Mucosa of gallbladder (tissue), 1 donor: ENCODE data around the gene COPS6. TPM values are rescaled to one million over a fixed set of nuclear protein-coding genes. Genes with fewer than 3 reads are reported as not detected.
A peak's percentile ranks its signal among the peaks of the same experiment; 100 is the strongest.

Source experiments
- DNase-seq: peaks from one replicate; pipeline ENCODE4 v3.0.0-alpha.2; 2020; ENCODE audit warnings: low spot score
- total RNA-seq: library from RNA; stranded (reverse); gene quantifications from one replicate; pipeline ENCODE4 v1.2.1, GENCODE V29; 2021
- donor health status: DM: no; HTN: no; CAD: no.

The COPS6 gene
- total RNA-seq: 113 TPM

GRCh38 chr7:100088621-100089457, at the start of gene COPS6:
Gene COPS6, plus strand, starts transcription at chr7:100088969. Its CDS starts 22 bp downstream, at chr7:100088991.
- DNase-seq: peak; percentile 83

- DNase-seq: no peak
Measured at GRCh38 chr7:100040575-100040974, 48.2 kb upstream of the COPS6 start.

GRCh38 chr7:100044718-100045117, 44.1 kb upstream of the COPS6 start:
- DNase-seq: peak; percentile 41

- DNase-seq: no peak
Measured at GRCh38 chr7:100048680-100049079, 40.1 kb upstream of the COPS6 start.

- DNase-seq: peak; percentile 82
Measured at GRCh38 chr7:100049441-100050291, 39.1 kb upstream of the COPS6 start, which contains the start of gene ZSCAN21. Gene ZSCAN21, plus strand, starts transcription at chr7:100049774. Its CDS starts 7,233 bp downstream, at chr7:100057007.

- DNase-seq: no peak
Measured at GRCh38 chr7:100051611-100052010, 37.2 kb upstream of the COPS6 start.

- peak; percentile 54 for DNase-seq
Measured at GRCh38 chr7:100053215-100053614, 35.6 kb upstream of the COPS6 start.

- no peak for DNase-seq
Measured at GRCh38 chr7:100057006-100057405, 31.8 kb upstream of the COPS6 start.

GRCh38 chr7:100059251-100059739, 29.5 kb upstream of the COPS6 start:
- DNase-seq: no peak

- DNase-seq: no peak
Measured at GRCh38 chr7:100061518-100062193, 27.1 kb upstream of the COPS6 start.

GRCh38 chr7:100063376-100063775, 25.4 kb upstream of the COPS6 start:
- no peak for DNase-seq

GRCh38 chr7:100064162-100064561, 24.6 kb upstream of the COPS6 start:
- DNase-seq: no peak

- no peak for DNase-seq
Measured at GRCh38 chr7:100065452-100066186, 23.1 kb upstream of the COPS6 start.

- DNase-seq: no peak
Measured at GRCh38 chr7:100066953-100067352, 21.8 kb upstream of the COPS6 start.

GRCh38 chr7:100069991-100070390, 18.8 kb upstream of the COPS6 start:
- no peak for DNase-seq

GRCh38 chr7:100071018-100071723, 17.6 kb upstream of the COPS6 start:
- no peak for DNase-seq

- DNase-seq: no peak
Measured at GRCh38 chr7:100072462-100072861, 16.3 kb upstream of the COPS6 start.

- no peak for DNase-seq
Measured at GRCh38 chr7:100074841-100075240, 13.9 kb upstream of the COPS6 start.

- no peak for DNase-seq
Measured at GRCh38 chr7:100075418-100075817, 13.4 kb upstream of the COPS6 start.

GRCh38 chr7:100077205-100077604, 11.6 kb upstream of the COPS6 start:
- no peak for DNase-seq
